DOHH2 (cell line): ENCODE measurements around the gene TRAF3.

ENCODE experiments used
- EZH2phosphoT487 ChIP-seq: fragments of 200-600 bp; sonication (generic); IDR thresholded peaks from 2 replicates; pipeline ENCODE4 v1.6.1; 2017; ENCODE audit warnings: borderline replicate concordance, mild to moderate bottlenecking, antibody characterized with exemption, low read length, moderate library complexity, mixed read lengths
- TF ChIP-seq, protein P1 (sequence below): fragments of 200-600 bp; sonication (generic); IDR thresholded peaks from one replicate; pipeline ENCODE4 v1.5.1; 2014; ENCODE audit warnings: antibody characterized with exemption, mild to moderate bottlenecking, low read depth, low read length; ENCODE audit not compliant: poor library complexity, severe bottlenecking

GRCh38 chr14:102872020-102872419 lies 94.8 kb downstream of the TRAF3 start:
- TF ChIP-seq, protein P1, sequence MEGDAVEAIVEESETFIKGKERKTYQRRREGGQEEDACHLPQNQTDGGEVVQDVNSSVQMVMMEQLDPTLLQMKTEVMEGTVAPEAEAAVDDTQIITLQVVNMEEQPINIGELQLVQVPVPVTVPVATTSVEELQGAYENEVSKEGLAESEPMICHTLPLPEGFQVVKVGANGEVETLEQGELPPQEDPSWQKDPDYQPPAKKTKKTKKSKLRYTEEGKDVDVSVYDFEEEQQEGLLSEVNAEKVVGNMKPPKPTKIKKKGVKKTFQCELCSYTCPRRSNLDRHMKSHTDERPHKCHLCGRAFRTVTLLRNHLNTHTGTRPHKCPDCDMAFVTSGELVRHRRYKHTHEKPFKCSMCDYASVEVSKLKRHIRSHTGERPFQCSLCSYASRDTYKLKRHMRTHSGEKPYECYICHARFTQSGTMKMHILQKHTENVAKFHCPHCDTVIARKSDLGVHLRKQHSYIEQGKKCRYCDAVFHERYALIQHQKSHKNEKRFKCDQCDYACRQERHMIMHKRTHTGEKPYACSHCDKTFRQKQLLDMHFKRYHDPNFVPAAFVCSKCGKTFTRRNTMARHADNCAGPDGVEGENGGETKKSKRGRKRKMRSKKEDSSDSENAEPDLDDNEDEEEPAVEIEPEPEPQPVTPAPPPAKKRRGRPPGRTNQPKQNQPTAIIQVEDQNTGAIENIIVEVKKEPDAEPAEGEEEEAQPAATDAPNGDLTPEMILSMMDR = no peak
- TF ChIP-seq EZH2phosphoT487 = no peak
